ENCODE results near the gene MSS51. TPM values are rescaled to one million over a fixed set of nuclear protein-coding genes. Genes with fewer than 3 reads are reported as not detected.

Gene MSS51
- total RNA-seq, 2 donors from 2014 or later, result 2.1 to 2.2 TPM

GRCh38 chr10:73376679-73377078 is 56.7 kb downstream of the MSS51 start:
- intact Hi-C loops (cut with DNase I), result loop anchor here in 1 of 2 donors (10.0 kb wide), 1 partner anchor 1732 kb away; no protein-coding TSS in a partner anchor
- DNase-seq (ENCODE audit: low spot score), result no peak

Other genes starting within 250 kb of the MSS51 start
- gene DNAJC9, start 186.3 kb downstream of the MSS51 start, total RNA-seq, result 1 to 10 TPM; 8.7 to 8.9 TPM
- gene MRPS16, start 180.9 kb downstream of the MSS51 start, total RNA-seq, result 10 to 100 TPM; 51.8 to 59.0 TPM
- 1 to 10 TPM in 1 of 2 donors, under 1 TPM in 1; 0.76 to 1.6 TPM for gene CFAP70, start 74.7 kb downstream of the MSS51 start, total RNA-seq
- 100 to 1,000 TPM; 114 to 131 TPM for gene ANXA7, start 19.5 kb downstream of the MSS51 start, total RNA-seq
- 10 to 100 TPM; 70.4 to 76.3 TPM for gene PPP3CB, start 62.5 kb upstream of the MSS51 start, total RNA-seq
- gene USP54, start 157.8 kb upstream of the MSS51 start, total RNA-seq, result 10 to 100 TPM; 53.9 to 58.3 TPM
- gene MYOZ1, start 207.9 kb upstream of the MSS51 start, total RNA-seq, result 1 to 10 TPM; 2.8 to 3.3 TPM
- gene SYNPO2L, start 222.5 kb upstream of the MSS51 start, total RNA-seq, result 1 to 10 TPM; 3.1 to 4.7 TPM

Data from posterior vena cava (tissue), 2 donors.